ENCODE data around the gene MC1R.

MC1R gene

GRCh38 chr16:89918453-89919347 lies at the start of gene MC1R:
MC1R (plus strand) TSS chr16:89918862; CDS start chr16:89919259, 397 bp downstream.
- TF ChIP-seq EZH2 (IDR thresholded peaks at IDR 0.05; ENCODE audit: borderline replicate concordance, low read depth, low read length, severe bottlenecking): no peak
- TF ChIP-seq CTCF (IDR thresholded peaks at IDR 0.05; ENCODE audit: borderline replicate concordance, extremely low read depth, low read length, poor library complexity, severe bottlenecking): peak; percentile 55
- Histone ChIP-seq H3K27ac (ENCODE audit: low read length) (peak within 1 kb of the TSS; percentile 42; the same call in 1 of the 2 replicates), H3K4me2 (ENCODE audit: insufficient read depth, low read length) (peak within 1 kb of the TSS; percentile 57), H4K20me1 (ENCODE audit: insufficient read depth, low read length) (peaks cover 72% of the 10 kb centered on the region), H2AFZ (ENCODE audit: low read depth, low read length) (no peak within 1 kb of the TSS), H3K27me3 (ENCODE audit: insufficient read depth, low read length, poor library complexity) (peaks cover 32% of the 10 kb centered on the region), H3K9me3 (ENCODE audit: insufficient read depth, low read length, severe bottlenecking) (no peaks in the 10 kb centered on the region), H3K4me3 (ENCODE audit: low read depth in 1 of 2, low read length in 2 of 2) (peak within 1 kb of the TSS in 1 of 2 experiments; percentile 41; a peak in 2 of 4 replicates), H3K36me3 (ENCODE audit: insufficient read depth, low read length) (no peaks in the 10 kb centered on the region), H3K4me1 (ENCODE audit: insufficient read depth, low read length) (peaks cover 34% of the 10 kb centered on the region), H3K79me2 (ENCODE audit: insufficient read depth, low read length) (no peaks in the 10 kb centered on the region), H3K9ac (ENCODE audit: low read depth, low read length) (no peak within 1 kb of the TSS)
- ATAC-seq (ENCODE audit: insufficient read depth, low read depth) (peak; percentile 8), DNase-seq (no peak)

- no peak overlapping the region for H3K4me2 ChIP-seq (ENCODE audit: insufficient read depth, low read length)
- DNase-seq: no peak
- H3K4me3 ChIP-seq (ENCODE audit: low read depth in 1 of 2, low read length in 2 of 2): no peak overlapping the region
Measured at GRCh38 chr16:89869911-89870310, 48.8 kb upstream of the MC1R start.

GRCh38 chr16:89870440-89870839 lies 48.2 kb upstream of the MC1R start:
- H3K27me3 ChIP-seq (ENCODE audit: insufficient read depth, low read length, poor library complexity): no peaks in the 10 kb centered on the region
- peaks cover 27% of the 10 kb centered on the region for H3K79me2 ChIP-seq (ENCODE audit: insufficient read depth, low read length)
- H3K4me3 ChIP-seq (ENCODE audit: low read depth in 1 of 2, low read length in 2 of 2): no peak overlapping the region
- no peak overlapping the region for H3K27ac ChIP-seq (ENCODE audit: low read length)
- peaks cover 9% of the 10 kb centered on the region for H4K20me1 ChIP-seq (ENCODE audit: insufficient read depth, low read length)
- H3K9me3 ChIP-seq (ENCODE audit: insufficient read depth, low read length, severe bottlenecking): peaks cover 16% of the 10 kb centered on the region
- H3K36me3 ChIP-seq (ENCODE audit: insufficient read depth, low read length): peaks cover 13% of the 10 kb centered on the region
- DNase-seq: no peak
- ATAC-seq (ENCODE audit: insufficient read depth, low read depth): no peak
- H2AFZ ChIP-seq (ENCODE audit: low read depth, low read length): no peak overlapping the region
- peaks cover 27% of the 10 kb centered on the region for H3K4me1 ChIP-seq (ENCODE audit: insufficient read depth, low read length)
- TF ChIP-seq CTCF (IDR thresholded peaks at IDR 0.05; ENCODE audit: borderline replicate concordance, extremely low read depth, low read length, poor library complexity, severe bottlenecking): no peak
- no peak for TF ChIP-seq EZH2 (IDR thresholded peaks at IDR 0.05; ENCODE audit: borderline replicate concordance, low read depth, low read length, severe bottlenecking)
- no peak overlapping the region for H3K4me2 ChIP-seq (ENCODE audit: insufficient read depth, low read length)
- no peak overlapping the region for H3K9ac ChIP-seq (ENCODE audit: low read depth, low read length)

More at GRCh38 chr16:89869911-89870310, 48.8 kb upstream of the MC1R start:
- no peak overlapping the region for H3K9ac ChIP-seq (ENCODE audit: low read depth, low read length)
- peaks cover 22% of the 10 kb centered on the region for H3K79me2 ChIP-seq (ENCODE audit: insufficient read depth, low read length)
- H3K9me3 ChIP-seq (ENCODE audit: insufficient read depth, low read length, severe bottlenecking): peaks cover 12% of the 10 kb centered on the region
- H3K4me1 ChIP-seq (ENCODE audit: insufficient read depth, low read length): peaks cover 24% of the 10 kb centered on the region
- H3K36me3 ChIP-seq (ENCODE audit: insufficient read depth, low read length): peaks cover 8% of the 10 kb centered on the region
- TF ChIP-seq CTCF (IDR thresholded peaks at IDR 0.05; ENCODE audit: borderline replicate concordance, extremely low read depth, low read length, poor library complexity, severe bottlenecking) (no peak), EZH2 (IDR thresholded peaks at IDR 0.05; ENCODE audit: borderline replicate concordance, low read depth, low read length, severe bottlenecking) (no peak)
- no peak overlapping the region for H3K27ac ChIP-seq (ENCODE audit: low read length)
- H4K20me1 ChIP-seq (ENCODE audit: insufficient read depth, low read length): peaks cover 6% of the 10 kb centered on the region
- ATAC-seq (ENCODE audit: insufficient read depth, low read depth): no peak
- no peaks in the 10 kb centered on the region for H3K27me3 ChIP-seq (ENCODE audit: insufficient read depth, low read length, poor library complexity)
- H2AFZ ChIP-seq (ENCODE audit: low read depth, low read length): no peak overlapping the region

Measured in DND-41 (cell line).